ENCODE results near the gene VDR.

The VDR gene

GRCh38 chr12:47799357-47799955 is 105.3 kb downstream of the VDR start:
- no peak for DNase-seq (ENCODE audit: low read depth in 3 of 3, low spot score in 1 of 3)

- no peak for DNase-seq (ENCODE audit: low read depth in 3 of 3, low spot score in 1 of 3)
Measured at GRCh38 chr12:47798382-47798948, 106.3 kb downstream of the VDR start.

GRCh38 chr12:47797441-47797840 is 107.4 kb downstream of the VDR start:
- DNase-seq (ENCODE audit: low read depth in 3 of 3, low spot score in 1 of 3): no peak

GRCh38 chr12:47795814-47796411 is 108.9 kb downstream of the VDR start:
- DNase-seq (ENCODE audit: low read depth in 3 of 3, low spot score in 1 of 3): no peak

GRCh38 chr12:47795121-47795813 is 109.5 kb downstream of the VDR start:
- no peak for DNase-seq (ENCODE audit: low read depth in 3 of 3, low spot score in 1 of 3)

- no peak for DNase-seq (ENCODE audit: low read depth in 3 of 3, low spot score in 1 of 3)
Measured at GRCh38 chr12:47794679-47795078, 110.1 kb downstream of the VDR start.

GRCh38 chr12:47793015-47793681 is 111.6 kb downstream of the VDR start:
- DNase-seq (ENCODE audit: low read depth in 3 of 3, low spot score in 1 of 3): no peak

GRCh38 chr12:47791874-47792273 is 112.9 kb downstream of the VDR start:
- no peak for DNase-seq (ENCODE audit: low read depth in 3 of 3, low spot score in 1 of 3)
